ENCODE measurements around the gene IRAK1BP1.
"Not testable (repeated sequence)": the region's sequence is repeated elsewhere in the genome, so short reads cannot be mapped to it uniquely, and the experiment has no call there.

DNA sequence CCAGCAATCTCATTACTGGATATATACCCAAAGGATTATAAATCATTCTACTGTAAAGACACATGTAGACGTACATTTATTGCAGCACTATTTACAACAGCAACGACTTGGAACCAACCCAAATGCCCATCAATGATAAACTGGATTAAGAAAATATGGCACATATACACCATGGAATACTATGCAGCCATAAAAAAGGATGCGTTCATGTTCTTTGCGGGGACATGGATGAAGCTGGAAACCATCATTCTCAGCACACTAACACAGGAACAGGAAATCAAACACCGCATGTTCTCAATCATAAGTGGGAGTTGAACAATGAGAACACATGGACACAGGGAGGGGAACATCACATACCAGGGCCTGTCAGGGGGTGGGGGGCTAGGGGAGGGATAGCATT lies 22.6 kb downstream of the IRAK1BP1 start:
- TF ChIP-seq, protein P1, sequence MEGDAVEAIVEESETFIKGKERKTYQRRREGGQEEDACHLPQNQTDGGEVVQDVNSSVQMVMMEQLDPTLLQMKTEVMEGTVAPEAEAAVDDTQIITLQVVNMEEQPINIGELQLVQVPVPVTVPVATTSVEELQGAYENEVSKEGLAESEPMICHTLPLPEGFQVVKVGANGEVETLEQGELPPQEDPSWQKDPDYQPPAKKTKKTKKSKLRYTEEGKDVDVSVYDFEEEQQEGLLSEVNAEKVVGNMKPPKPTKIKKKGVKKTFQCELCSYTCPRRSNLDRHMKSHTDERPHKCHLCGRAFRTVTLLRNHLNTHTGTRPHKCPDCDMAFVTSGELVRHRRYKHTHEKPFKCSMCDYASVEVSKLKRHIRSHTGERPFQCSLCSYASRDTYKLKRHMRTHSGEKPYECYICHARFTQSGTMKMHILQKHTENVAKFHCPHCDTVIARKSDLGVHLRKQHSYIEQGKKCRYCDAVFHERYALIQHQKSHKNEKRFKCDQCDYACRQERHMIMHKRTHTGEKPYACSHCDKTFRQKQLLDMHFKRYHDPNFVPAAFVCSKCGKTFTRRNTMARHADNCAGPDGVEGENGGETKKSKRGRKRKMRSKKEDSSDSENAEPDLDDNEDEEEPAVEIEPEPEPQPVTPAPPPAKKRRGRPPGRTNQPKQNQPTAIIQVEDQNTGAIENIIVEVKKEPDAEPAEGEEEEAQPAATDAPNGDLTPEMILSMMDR (IDR thresholded peaks at IDR 0.05; ENCODE audit: insufficient read depth, low read depth, low read length) = not testable (repeated sequence)
- TF ChIP-seq EZH2 (IDR thresholded peaks at IDR 0.05; ENCODE audit: insufficient read depth, low read length) = not testable (repeated sequence)

Data from astrocyte (in vitro differentiated cells and primary cell).